Fibroblast of the conjunctiva (primary cell): ENCODE results near the gene SPINT2.
"Not testable (repeated sequence)": the region's sequence is repeated elsewhere in the genome, so short reads cannot be mapped to it uniquely, and the experiment has no call there.

Experiments
- DNase-seq: peaks from one replicate; pipeline ENCODE4 v3.0.0-alpha.2; 2010; ENCODE audit warnings: low read depth

SPINT2 gene, protein sequence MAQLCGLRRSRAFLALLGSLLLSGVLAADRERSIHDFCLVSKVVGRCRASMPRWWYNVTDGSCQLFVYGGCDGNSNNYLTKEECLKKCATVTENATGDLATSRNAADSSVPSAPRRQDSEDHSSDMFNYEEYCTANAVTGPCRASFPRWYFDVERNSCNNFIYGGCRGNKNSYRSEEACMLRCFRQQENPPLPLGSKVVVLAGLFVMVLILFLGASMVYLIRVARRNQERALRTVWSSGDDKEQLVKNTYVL

DNA sequence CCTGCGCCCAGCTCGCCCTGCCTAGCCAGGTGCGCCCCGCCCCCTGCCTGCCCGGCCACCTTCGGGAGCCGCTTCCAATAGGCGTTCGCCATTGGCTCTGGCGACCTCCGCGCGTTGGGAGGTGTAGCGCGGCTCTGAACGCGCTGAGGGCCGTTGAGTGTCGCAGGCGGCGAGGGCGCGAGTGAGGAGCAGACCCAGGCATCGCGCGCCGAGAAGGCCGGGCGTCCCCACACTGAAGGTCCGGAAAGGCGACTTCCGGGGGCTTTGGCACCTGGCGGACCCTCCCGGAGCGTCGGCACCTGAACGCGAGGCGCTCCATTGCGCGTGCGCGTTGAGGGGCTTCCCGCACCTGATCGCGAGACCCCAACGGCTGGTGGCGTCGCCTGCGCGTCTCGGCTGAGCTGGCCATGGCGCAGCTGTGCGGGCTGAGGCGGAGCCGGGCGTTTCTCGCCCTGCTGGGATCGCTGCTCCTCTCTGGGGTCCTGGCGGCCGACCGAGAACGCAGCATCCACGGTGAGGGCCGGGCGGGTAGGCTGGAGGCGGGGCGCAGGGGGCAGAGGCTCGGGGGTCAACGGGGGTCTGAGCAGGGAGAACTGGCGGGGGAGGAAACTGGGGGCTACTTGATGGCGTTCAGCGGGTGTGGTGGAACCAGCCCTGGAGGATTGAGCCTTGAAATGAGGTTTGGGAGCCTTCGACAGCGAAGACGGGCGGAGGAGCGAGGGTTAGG, at the start of gene SPINT2:
Gene SPINT2, plus strand, starts transcription at position 88 of the 727 bp plus-strand sequence. Its CDS starts 320 bp downstream, at position 408.
- no peak for DNase-seq

DNA sequence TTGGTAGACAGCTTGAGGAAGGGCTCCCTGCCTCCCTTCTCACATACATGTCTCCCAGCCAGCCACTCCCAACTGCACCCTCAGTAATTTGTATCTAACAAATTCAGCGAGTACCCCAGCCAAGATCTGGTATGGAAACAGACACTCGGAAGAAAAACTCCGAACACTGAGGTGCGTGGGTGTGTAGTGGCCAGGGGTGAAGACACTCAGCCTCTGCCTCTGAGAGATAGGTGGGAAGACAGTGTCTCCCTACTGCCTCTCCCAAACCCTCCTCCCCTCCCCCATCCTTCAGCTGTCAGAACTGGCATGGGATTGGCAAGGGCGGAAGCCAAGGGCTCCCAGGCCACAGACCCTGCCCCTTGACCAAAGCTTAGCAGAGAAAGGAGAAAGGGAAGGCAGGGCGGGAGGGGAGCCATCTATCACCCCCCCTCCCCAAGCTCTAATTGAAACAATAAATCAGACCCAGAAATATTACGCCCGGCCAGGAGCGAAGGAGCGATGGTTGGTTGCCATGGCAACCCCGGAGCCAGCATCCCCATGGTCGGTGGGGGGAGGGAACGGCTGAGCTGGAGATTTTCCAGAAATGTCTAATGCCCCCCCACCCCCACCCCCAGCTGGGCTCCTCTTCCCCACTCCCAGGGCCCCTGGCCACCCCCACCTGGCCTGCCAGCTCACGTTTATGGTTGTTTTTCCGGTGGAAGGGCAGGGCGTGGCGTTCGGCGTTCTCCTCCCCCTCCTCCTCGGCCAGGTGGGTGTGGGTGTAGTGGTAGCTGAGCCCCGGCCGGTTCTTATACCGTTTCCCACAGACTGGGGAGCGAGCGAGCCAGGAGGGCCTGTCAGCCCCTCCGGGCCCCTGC, 47.4 kb upstream of the SPINT2 start:
- DNase-seq = no peak

DNA sequence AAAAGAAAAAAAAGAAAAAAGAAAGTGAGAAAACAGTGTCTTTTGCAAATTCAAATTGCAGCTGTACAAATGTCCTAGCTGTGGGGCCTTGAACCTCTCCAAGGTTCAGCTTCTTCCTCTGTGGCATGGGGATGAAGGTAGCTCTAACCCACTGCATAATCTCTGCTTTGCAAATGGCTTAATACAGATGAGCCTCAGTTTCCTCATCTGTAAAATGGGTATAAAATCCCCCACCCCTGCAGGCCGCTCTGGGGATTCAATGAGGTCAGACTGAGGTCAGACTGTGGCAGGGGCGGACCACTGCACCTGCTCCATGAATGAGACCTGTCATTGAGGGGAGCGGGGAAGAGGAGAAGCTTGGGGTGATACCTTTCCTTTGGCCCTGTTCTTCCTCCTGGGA, 46.2 kb upstream of the SPINT2 start:
- no peak for DNase-seq

DNA sequence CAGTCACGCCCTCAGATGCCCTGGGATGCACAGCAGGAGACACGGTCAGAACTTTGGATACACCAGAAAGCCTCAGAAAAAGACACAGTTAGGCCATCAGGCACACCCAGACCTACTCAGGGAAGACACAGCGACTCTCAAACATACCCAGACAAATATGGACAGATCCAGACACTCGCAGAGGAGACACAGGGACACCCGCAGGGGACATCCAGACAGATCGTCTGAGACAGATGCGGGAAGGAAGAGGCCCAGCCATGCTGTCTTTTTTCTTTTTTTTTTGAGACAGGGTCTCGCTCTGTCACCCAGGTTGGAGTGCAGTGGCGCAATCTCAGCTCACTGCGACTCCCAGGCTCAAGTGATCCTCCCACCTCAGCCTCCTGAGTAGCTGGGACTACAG, 45.2 kb upstream of the SPINT2 start:
- no peak for DNase-seq

DNA sequence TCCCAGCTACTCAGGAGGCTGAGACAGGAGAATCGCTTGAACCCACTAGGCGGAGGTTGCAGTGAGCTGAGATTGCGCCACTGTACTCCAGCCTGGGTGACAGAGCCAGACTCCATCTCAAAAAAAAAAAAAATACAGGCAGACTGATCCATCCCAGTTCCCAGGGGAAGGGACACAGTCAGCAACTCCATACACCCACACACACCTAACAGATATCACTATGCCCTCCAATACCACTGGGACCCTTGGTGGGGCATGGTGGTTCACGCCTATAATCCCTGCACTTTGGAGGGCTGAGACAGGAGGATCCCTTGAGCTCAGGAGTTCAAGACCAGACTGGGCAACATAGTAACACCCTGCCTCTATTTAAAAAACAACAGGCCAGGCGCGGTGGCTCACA, 43.0 kb upstream of the SPINT2 start:
- no peak for DNase-seq

DNA sequence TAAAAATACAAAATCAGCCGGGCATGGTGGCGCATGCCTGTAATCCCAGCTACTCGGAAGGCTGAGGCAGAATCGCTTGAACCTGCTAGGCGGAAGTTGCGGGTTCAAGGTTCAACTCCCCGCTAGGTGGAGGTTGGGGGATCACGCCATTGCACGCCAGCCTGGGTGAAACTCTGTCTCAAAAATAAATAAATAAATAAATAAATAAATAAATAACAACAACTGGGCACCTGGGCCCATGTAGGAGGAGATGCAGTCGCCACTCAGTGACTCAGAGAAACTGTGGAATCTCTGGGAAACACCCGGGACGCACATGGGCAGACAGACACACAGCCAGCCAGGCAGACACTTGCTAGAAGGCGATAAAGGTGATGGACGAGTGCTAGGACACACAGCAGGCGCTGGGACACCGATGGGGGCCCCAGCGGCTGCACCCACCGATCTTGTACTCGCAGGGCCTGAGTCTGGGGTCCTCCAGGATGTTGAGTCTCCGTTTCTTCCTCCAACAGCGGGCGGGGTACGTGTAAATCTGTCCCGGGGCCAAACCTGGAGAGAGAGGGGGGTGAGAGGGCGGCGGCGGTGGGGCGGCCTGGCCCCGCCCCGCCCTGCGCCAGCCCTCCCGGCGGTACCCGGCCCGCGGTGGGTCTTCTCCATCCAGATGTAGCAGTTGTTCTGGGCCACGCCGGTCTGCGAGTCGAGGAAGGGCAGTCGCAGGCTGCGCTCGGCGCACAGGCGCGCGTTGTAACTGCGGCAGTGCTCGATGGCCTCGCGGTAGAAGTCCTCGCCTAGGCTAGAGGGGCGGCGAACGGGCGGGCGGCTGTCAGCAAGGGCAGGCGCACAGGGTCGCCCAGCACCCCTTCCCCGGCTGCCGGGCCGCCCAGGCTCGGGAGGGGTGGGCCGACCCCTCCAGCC, 42.2 kb upstream of the SPINT2 start:
- no peak for DNase-seq

DNA sequence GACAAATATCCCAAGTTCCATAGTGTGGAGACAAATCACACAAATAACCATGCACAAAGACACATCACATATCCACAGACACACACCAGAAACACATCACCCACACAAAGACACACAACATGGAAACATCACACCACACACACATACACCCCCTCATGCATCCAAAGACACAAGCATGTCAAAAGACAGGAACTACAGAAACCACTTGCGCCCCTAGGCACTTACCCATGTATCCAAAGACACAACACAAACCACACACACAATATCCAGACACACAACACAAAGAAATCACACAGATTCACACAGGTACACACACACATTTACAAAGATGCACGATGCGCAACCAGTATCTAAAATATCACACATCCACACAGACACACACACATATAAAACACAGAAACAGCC, 41.3 kb upstream of the SPINT2 start:
- DNase-seq = no peak

DNA sequence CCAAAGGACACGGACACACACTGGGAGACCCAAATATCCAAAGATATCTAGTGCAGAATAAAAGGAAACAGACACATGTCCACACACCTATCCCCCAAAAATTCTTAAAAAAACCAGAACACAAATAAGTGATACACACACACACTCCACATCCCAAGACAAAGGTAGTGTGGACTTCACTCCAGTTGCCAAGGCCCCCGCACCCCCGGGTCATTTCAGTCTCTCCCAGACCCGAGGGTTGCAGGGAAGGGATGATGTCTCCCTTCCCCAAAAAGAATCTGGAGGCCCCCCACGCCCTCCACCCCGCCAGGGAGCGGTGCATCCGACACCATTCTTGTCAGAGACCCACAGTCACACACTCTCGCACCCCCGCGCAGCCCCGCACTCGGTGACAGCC, 40.8 kb upstream of the SPINT2 start:
- DNase-seq = no peak

DNA sequence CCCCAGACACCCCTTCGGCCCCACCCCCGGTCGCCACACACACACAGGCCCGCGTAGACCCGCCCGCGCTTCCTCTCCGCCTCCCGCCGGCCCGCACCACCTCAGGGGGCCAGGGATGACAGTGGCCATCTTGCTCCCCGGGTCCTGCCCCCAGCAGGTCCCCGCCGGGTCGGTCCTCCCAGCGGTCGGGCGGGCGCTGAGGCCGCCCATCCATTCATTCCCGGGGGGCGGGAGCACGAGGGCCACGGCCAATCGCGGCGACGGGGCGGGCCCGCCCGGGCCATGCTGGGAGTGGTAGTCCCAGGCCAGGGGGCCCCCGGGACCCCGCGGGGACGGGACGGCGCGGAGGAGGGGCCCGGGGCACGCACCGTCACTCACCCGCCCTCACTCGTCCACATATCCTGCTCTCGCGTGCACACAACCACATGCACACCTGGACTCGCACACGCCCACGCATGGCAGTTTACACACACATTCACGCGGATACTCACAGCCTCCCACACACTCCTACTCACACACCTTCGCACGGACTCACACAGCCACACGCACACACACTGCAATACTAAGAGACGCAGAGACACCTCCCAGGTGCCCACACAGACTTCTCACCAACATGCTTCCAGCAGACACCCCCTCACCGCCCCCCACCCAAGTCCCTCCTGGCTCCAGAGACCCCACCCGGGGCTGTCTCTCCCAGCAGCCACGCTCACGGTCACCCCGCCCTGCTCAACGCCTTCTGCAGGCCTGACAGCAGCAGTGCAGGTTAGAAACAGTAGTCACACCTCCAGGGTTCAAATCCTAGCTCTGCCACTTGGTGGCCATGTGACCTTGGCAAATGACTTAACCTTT, 40.1 kb upstream of the SPINT2 start, which contains the start of gene DPF1:
Gene DPF1, minus strand, starts transcription at position 209 of the 849 bp plus-strand sequence. Its CDS starts 80 bp downstream, at position 129.
- no peak for DNase-seq

DNA sequence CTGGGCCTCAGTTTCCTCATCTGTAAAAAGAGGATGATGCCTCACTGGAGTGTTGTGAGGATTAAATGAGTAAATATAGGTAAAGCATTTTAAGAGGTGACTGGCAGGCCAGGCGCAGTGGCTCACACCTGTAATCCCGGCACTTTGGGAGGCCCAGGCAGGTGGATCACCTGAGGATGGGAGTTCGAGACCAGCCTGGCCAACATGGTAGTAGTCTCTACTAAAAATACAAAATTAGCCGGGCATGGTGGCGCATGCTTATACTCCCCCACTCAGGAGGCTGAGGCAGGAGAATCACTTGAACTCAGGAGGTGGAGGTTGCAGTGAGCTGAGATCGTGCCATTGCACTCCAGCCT, 39.5 kb upstream of the SPINT2 start:
- DNase-seq = not testable (repeated sequence)

DNA sequence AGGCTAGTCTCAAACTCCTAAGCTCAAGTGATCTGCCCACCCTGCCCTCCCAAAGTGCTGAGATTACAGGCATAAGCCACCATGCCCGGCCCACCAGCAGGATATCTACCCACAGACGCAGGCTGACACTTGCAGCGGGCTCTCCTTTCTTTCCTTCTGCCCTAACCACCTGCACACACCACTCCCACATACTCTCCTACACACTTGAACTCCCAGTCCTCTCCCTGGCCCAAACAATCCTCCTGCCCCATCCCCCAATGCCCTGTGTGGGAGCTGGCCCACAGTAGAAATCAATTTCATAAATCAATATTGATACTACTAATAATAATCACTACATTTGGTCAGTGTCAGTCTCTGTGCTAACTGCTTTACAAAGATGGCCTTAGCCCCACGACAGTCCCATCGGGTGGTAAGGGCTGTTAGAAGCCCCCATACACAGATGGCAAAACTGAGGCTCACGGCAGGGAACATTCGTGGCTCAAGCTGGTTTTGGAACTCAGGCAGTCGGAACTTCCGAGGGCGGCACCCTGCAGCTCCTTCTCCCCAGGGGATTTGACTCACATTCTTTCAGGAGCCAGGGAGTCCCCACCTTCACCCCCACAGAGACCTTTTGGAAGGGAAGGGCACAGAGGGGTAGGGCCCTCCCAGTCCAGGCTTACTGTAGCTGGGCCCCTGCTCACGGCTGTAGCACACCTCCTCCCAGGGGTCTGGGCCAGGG, 36.9 kb upstream of the SPINT2 start:
- no peak for DNase-seq

DNA sequence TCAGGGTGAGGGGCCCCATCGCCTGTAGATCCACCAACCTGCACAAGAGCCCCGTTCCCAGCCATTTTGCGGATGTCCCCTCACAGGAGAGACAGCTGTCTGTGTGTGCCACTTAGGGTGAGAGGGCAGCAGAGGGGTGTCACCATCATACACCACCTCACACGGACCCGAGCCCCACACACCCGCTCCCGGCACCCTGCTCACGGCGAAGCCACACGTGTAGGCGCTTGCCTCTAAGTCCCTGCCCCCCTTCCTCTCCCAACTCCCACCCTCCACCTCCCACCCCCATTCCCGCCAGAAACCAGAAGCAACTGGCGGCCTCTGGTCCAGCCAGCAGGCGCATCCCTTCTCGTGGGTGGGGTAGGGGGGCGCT, 36.4 kb upstream of the SPINT2 start:
- DNase-seq = no peak

DNA sequence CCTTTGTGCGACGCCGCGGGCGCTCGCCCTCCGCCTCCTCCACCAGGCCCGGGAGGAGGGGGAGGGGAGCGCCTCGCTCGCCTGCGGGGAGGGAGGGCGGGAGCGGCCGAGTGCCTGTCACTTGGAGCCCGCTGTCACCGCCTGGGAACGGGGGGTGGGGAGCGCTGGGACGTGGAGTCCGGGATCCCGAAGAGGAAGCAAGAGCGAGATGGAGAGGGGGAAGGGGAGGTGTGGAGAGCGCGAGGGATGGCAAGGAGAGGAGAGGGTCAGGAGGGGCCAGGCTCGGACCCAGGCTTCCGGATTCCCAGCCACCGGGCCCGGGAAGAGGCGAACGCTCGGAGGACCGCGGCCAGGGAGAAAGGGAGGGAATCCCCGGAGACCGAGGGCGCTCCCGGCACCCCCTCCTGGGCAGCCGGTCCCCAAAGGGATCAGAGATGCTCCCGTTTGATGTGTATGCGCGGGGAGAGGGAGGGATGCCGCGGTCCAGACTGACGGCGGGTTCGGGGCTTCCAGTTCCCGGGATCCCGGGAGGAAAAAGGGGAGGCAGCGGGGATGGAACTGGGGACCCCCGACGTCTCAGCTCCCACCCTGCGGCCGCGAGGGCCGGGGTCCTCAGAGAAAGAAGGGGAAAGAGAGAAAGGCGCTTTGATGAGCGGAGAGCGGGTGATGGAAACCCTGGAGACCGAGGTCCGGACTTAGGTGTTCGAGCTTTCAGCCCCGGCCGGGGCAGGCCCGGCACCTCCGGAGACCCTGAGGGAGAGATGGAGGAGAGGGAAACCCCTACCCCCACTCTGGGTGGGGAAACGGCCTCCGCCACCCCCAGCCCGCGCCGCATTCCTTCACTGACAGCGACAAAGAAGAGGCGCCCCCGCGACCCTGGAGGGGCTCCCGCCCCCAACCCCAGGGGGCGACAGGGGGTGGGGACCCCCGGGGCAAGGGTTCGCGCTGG, 35.6 kb upstream of the SPINT2 start:
- no peak for DNase-seq

DNA sequence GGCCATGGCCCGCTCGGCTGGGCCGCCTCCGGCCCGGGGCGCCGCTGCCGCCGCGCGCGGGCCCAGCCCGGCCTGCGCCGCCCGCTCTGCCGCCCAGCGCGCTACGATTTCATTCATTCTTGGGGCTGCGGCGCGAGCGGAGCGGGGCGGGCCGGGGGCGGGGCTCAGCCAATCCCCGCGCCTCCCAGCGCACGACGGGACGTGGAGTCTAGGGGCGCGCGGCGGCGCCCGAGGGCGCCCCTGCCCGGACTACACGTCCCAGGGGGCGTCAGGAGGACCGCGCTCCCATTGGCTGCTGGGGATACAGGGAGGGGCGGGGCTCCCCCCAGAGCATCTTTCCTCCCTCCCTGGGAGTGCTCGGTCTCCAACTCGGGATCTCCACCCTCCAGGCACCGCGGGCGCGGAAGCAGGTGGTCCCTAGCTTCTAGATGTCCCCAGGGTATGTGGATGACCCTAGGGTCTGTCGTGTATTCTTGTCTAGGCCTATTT, 34.7 kb upstream of the SPINT2 start:
- peak; percentile 81 for DNase-seq

DNA sequence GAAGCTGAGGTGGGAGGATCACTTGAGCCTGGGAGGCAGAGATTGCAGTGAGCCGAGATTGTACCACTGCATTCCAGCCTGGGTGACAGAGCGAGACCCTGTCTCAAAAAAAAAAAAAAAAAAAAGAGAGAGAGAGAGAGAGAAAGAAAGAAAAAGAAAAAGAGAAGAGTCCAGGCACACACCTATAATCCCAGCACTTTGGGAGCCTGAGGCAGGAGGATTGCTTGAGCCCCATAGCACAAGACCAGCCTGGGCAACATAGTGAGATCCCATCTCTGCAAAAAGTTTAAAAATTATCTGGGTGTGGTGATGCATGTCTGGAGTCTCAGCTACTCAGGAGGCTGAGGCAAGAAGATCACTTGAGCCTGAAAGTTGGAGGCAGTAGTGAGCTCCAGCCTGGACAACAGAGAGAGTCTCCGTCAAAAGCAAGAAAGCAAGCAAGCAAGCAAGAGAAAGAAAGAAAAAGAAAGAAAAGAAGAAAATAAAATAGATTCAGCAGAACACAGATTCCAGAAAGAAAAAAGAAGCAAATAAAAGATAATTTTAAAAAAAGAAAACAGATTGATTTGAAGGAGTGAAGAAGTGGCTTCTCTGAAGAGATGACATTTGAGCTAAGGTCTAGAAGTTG, 33.8 kb upstream of the SPINT2 start:
- not testable (repeated sequence) for DNase-seq

DNA sequence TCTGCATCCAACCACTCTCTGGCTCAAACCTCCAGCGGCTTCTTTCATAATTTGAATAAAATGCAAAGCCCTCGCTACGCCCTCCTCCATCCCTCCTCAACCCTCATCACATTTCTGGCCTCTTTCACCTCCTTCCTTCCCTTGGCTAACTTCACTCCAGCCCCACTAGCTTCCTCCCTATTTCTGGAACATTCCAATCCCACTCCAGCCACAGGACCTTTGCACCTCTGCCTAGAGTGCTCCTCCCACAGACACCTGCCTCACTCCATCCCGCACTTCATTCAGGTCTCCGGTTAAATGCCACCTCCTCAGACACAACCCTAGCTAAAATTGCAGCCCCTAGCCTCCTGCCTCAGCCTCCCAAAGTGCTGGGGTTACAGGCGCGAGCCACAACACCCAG, 32.5 kb upstream of the SPINT2 start:
- DNase-seq = no peak

DNA sequence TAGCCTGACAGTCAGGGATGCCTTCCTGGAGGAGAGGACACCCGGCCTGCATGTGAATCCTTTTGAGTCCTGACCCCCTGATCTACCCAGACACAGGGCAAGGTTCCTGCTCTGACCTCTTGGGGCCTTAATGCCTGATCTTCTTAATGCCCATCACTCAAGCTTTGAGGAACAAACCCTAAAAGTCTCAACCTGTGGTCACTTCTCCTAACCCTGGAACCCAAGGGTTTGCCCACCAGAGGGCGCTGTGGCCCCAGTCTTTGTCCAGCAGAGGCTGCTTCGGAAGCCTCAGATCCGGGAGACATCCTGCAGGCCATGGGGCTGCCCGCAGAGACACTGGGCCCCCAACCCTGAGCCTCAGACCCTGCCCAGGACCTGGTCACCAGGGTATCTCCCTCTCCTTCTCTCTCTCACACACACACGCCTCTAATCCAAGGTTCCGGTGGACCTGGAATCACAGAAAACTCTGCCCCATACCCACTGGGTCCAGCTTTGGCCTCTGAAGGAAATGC, 30.6 kb upstream of the SPINT2 start:
- DNase-seq = no peak

DNA sequence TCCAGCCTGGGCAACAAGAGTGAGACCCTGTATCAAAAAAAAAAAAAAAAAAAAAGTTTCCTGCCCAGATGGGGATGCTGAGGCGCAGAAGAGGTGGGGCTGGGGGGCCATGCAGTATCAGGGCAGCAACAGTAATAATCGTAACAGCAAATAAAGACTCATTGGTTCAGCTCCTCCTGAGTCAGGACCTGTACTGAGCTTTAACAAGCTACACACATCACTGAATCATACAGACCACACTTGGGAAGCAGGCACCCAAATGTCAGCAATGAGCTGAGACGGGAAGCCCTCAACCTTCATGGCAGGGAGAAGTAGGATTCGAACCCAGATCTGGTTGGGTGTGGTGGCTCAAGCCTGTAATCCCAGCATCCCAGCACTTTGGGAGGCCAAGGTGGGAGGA, 29.8 kb upstream of the SPINT2 start:
- DNase-seq = no peak
